Activated naive CD8-positive, alpha-beta T cell (primary cell): ENCODE measurements around the gene MYEF2.

Experiments used
- H3K27ac Mint-ChIP-seq: one replicate; pipeline ENCODE4 v1.8.0; 2021; ENCODE audit warnings: mixed read lengths
- H3K27me3 Mint-ChIP-seq: one replicate; pipeline ENCODE4 v1.8.0; 2021; ENCODE audit warnings: mixed read lengths
- H3K36me3 Mint-ChIP-seq: one replicate; pipeline ENCODE4 v1.8.0; 2021; ENCODE audit warnings: mixed read lengths
- H3K4me1 Mint-ChIP-seq: one replicate; pipeline ENCODE4 v1.8.0; 2021; ENCODE audit warnings: low read depth, mixed read lengths
- H3K4me3 Mint-ChIP-seq: one replicate; pipeline ENCODE4 v1.8.0; 2021; ENCODE audit warnings: mild to moderate bottlenecking, mixed read lengths
- H3K9me3 Mint-ChIP-seq: one replicate; pipeline ENCODE4 v1.8.0; 2021; ENCODE audit warnings: low read depth, mixed read lengths

Gene MYEF2, protein sequence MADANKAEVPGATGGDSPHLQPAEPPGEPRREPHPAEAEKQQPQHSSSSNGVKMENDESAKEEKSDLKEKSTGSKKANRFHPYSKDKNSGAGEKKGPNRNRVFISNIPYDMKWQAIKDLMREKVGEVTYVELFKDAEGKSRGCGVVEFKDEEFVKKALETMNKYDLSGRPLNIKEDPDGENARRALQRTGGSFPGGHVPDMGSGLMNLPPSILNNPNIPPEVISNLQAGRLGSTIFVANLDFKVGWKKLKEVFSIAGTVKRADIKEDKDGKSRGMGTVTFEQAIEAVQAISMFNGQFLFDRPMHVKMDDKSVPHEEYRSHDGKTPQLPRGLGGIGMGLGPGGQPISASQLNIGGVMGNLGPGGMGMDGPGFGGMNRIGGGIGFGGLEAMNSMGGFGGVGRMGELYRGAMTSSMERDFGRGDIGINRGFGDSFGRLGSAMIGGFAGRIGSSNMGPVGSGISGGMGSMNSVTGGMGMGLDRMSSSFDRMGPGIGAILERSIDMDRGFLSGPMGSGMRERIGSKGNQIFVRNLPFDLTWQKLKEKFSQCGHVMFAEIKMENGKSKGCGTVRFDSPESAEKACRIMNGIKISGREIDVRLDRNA

DNA sequence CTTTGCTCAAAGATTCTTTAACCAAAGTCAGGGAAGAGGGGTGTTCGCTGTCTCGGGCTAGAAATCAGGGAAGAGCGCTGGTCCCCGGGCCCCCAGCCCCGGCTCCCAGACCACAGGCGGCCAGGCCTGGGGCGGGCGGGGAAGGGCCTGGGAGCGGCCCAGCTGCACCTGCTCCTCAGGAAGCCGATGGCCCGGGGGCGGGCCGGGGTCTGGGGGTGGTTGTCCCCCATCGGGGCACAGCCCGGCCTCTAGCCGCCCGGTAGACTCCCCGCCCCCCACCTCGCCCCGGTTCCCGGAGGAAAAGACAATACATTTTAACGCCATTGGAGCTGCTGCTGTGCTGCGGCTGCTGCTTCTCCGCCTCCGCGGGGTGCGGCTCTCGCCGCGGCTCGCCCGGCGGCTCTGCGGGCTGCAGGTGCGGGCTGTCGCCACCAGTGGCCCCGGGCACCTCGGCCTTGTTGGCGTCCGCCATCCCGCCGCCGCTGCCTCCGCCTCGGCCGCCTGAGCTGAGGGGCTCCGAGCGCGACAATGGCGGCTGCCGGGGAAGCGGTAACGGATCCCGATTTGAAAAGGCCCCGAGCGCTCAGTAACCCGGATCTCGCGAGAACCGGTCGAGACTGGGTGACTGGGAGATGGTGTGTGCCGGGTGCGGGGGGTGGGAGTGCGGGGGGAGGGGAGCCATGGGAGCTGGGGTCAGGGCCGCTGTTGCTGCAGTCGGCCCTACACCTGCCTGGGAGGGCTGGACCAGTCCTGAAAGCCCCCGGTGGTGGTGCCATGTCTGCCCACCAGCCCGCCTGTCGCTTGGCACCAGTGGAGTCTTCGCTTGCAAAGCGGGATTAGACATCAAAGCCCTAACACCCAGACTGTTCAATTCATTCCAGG lies at the start of gene MYEF2:
Gene MYEF2 (minus strand): TSS at position 530 of the 882 bp plus-strand sequence. CDS start 58 bp downstream, at position 472.
- Mint-ChIP-seq H3K9me3 (no peaks in the 10 kb centered on the region), H3K4me1 (peaks cover 24% of the 10 kb centered on the region), H3K36me3 (peaks cover 3% of the 10 kb centered on the region), H3K27ac (peak within 1 kb of the TSS; percentile 86), H3K4me3 (peak within 1 kb of the TSS; percentile 88), H3K27me3 (peaks cover 4% of the 10 kb centered on the region)

DNA sequence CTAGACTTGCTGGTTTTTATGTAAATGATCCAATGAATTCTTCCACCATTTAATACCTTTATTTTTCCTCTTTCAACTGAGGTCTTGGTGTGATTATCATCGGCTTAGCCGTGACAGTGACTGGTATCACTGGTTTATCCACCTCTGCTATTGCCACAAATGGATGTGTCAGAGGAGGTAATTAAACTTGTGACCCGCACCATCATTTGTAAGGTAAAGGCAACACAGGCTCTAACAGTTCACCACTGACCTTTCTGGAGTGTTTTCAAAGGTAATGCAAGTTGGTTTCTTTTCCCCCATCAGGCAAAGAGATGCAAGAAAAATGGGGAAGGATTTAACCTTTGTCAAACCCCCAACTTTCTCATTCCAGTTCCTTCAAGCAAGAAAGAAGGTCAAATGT lies 47.7 kb upstream of the MYEF2 start:
- Mint-ChIP-seq H3K36me3 (no peaks in the 10 kb centered on the region), H3K9me3 (no peaks in the 10 kb centered on the region), H3K4me3 (no peak overlapping the region)

DNA sequence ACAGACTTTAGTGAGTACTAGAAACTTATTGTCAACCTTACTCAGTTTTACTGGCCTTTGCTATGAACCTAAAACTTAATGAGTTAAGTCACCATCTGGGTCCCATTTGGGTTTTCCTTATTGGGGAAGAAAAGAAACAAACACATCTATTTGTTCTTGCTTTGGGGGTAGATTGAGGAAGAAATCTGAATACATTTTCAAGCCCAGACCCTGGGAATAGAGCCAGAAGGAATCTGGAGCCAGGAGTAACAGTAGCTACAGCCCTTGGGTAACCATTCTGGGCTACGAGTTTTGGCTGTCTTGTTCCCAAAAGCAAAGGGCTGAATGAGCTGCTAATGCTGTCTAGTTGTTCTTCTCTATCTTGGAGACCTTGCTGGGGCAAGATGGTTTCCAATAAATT lies 44.5 kb upstream of the MYEF2 start:
- no peak overlapping the region for H3K27ac Mint-ChIP-seq
- peaks cover 9% of the 10 kb centered on the region for H3K27me3 Mint-ChIP-seq
- H3K9me3 Mint-ChIP-seq, result no peaks in the 10 kb centered on the region
- H3K4me1 Mint-ChIP-seq, result no peaks in the 10 kb centered on the region
- no peak overlapping the region for H3K4me3 Mint-ChIP-seq
- no peaks in the 10 kb centered on the region for H3K36me3 Mint-ChIP-seq

More for the DNA sequence above, 47.7 kb upstream of the MYEF2 start:
- no peak overlapping the region for H3K27ac Mint-ChIP-seq
- peaks cover 3% of the 10 kb centered on the region for H3K27me3 Mint-ChIP-seq
- H3K4me1 Mint-ChIP-seq, result no peaks in the 10 kb centered on the region

DNA sequence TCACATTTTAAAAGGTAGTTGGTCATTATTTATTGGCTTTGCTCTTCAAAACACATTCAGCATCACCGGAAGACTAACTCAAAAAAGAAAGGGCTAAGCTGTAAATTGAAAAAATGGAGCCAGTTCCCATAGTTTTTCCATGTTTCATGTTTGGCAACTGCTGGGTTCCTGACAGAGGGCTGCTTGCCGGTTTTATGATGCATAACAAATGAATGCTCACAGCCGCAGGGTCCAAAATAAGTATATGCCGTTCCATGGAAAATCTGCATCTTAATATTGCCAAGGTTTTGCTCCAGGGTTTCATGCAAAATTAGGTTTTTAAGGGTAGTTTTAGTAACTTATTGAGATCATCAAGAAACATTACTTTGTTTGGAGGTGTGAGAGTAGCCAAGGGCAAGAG lies 43.8 kb upstream of the MYEF2 start:
- Mint-ChIP-seq H3K4me1 (no peaks in the 10 kb centered on the region), H3K4me3 (no peak overlapping the region), H3K36me3 (no peaks in the 10 kb centered on the region), H3K9me3 (no peaks in the 10 kb centered on the region), H3K27me3 (peaks cover 9% of the 10 kb centered on the region), H3K27ac (no peak overlapping the region)

DNA sequence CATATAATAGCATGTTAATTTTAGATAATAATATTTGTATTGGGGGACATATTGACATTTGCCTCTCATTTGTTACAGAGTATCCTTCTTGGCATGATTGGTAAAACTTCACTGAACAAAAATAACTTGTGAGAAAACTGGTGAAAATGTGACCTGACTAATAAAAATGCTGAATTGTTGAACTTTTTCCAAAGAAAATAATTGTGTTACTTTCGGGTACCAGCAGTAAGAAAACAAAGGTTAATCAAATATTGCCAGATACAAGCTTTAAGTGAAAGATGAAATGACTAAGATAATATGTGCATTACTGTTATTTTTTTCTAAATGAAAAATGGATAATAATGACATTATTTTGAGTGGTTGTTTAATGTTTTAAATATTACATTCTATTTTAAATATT lies 43.2 kb upstream of the MYEF2 start:
- Mint-ChIP-seq H3K27ac (no peak overlapping the region), H3K4me3 (no peak overlapping the region)

DNA sequence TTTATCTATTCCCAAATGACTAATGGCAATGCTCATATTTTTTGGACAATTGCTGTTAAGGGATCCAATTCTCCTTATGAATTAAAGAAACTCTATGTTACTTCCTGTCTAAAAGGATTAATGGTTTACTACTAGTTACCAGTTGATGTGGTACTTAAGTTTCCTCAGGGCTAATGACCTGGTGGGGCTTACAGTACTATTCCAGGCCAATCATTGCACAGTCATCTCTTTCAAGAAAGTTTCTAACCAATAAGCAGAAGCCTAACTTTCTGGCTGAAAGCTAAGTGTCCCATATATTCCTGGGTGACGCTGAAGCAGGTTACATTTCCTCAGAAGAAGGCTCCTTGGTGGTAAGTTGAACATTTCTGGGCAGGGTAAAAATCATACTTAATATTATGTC lies 27.9 kb upstream of the MYEF2 start, which contains the start of gene SLC12A1:
Gene SLC12A1 (plus strand): TSS at position 322 of the 400 bp plus-strand sequence. CDS start 1,418 bp downstream, outside the sequence.
- H3K4me1 Mint-ChIP-seq, result no peaks in the 10 kb centered on the region
- peaks cover 8% of the 10 kb centered on the region for H3K27me3 Mint-ChIP-seq
- no peaks in the 10 kb centered on the region for H3K9me3 Mint-ChIP-seq
- H3K36me3 Mint-ChIP-seq, result no peaks in the 10 kb centered on the region
- no peak within 1 kb of the TSS for H3K4me3 Mint-ChIP-seq
- no peak within 1 kb of the TSS for H3K27ac Mint-ChIP-seq

More for the DNA sequence above, 43.2 kb upstream of the MYEF2 start:
- Mint-ChIP-seq H3K36me3 (no peaks in the 10 kb centered on the region), H3K9me3 (no peaks in the 10 kb centered on the region), H3K4me1 (no peaks in the 10 kb centered on the region), H3K27me3 (peaks cover 10% of the 10 kb centered on the region)

DNA sequence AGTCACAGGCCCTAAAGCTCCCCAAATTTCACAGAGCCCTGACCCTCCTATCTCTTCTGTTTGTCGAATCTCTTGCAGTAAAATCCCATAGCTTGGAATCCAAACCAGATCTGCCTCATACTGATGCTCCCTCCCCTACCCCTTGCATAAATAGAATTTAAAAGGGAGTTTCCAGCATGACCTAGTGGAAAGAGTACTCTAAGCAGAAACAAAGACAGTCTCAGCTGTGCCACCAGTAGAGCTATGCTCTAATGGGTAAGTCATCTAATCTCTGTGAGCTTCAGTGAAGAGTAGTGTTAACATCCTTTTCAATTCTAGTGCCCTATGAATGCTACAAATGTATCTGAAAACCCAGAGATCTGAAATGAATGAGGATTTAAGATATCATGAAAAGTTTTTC lies 24.0 kb upstream of the MYEF2 start:
- H3K9me3 Mint-ChIP-seq, result no peaks in the 10 kb centered on the region
- no peak overlapping the region for H3K27ac Mint-ChIP-seq
- peaks cover 13% of the 10 kb centered on the region for H3K27me3 Mint-ChIP-seq
- no peaks in the 10 kb centered on the region for H3K4me1 Mint-ChIP-seq
- H3K36me3 Mint-ChIP-seq, result no peaks in the 10 kb centered on the region
- H3K4me3 Mint-ChIP-seq, result no peak overlapping the region

DNA sequence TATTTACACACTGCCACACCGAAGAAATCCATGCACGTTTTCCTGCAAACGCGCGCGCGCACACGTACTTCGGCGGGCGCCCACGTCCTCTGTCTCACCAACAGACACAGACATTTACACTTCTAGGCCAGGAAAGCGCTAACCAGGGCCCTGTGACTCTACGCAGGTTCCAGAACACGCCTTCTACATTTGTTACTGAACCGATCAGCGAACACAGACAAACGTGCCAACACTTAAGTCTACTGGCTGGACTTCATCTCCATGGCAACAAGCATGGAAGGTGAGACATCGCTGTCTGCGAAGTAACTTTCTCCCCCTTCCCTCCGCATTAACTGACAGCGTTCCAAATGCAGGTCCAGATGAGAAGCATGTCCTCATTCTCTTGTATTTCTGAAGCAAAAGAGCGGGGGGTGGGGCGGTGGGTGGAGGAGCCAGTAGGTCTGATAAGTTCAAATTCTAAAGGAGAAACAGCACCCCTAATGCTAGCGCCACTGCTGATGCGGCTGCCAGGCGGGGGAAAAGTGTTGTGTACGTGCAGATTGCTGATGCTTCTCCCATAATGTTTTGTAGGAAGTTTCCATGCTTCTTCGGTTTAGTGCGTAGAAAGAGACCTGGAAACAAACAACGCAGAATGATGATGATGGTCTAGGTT lies 13.6 kb upstream of the MYEF2 start, which contains the start of gene CTXN2:
Gene CTXN2 (plus strand): TSS at position 92 of the 652 bp plus-strand sequence. CDS start 9,636 bp downstream, outside the sequence.
- Mint-ChIP-seq H3K9me3 (peaks cover 7% of the 10 kb centered on the region), H3K27ac (no peak within 1 kb of the TSS), H3K36me3 (no peaks in the 10 kb centered on the region), H3K4me3 (peak within 1 kb of the TSS; percentile 48), H3K27me3 (peaks cover 37% of the 10 kb centered on the region), H3K4me1 (peaks cover 8% of the 10 kb centered on the region)

DNA sequence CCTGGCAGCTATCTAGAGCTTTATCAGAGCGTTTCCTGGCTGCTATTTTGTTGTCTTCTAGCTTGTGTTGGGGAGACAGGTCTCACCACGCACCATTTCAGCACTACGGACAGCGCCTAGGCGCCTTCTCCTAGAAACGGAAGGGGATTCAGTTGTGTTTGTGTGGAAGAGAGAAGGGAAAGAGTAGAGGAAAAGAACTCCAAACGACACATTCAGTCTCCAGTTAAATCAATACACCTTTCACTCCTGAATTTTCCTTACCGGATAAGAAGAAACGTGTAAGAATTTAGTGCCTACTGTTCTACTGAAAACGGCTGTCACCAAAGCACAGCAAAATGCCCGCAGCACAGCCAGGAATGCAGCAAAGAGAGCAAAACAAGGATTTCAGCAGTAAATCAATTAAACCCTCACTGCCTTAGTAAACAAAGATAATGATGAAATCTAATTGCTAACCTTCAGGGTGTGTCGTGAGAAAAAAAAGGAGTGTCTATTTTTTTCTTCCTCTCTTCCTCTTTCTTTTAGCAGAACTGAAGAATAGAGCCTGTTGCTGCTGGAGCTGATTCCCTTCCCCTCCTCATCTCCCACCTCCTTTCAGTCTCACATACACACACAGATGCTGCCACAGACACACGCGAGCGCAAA lies 13.0 kb upstream of the MYEF2 start:
- Mint-ChIP-seq H3K27ac (no peak overlapping the region), H3K4me1 (peaks cover 8% of the 10 kb centered on the region), H3K36me3 (no peaks in the 10 kb centered on the region), H3K4me3 (peak overlapping the region; percentile 48), H3K27me3 (peaks cover 33% of the 10 kb centered on the region), H3K9me3 (peaks cover 7% of the 10 kb centered on the region)

DNA sequence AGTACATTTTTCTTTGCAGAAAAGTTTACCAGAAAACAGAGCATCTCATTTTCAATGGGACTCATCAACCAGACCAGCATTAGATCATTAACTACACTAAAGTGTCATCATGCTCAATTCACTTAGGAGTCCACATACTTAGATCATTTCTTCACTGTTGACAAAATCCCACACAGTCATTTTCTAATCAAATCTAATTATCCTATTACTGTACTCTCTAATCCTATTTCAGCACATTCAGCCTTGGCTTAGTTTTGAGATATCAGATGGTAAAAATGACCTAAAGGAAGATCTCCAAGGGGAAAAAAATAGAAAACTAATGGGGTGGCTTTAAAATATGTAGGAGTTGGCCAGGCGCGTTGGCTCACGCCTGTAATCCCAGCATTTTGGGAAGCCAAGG lies 8.2 kb upstream of the MYEF2 start:
- no peak overlapping the region for H3K27ac Mint-ChIP-seq
- no peak overlapping the region for H3K4me3 Mint-ChIP-seq
- H3K4me1 Mint-ChIP-seq, result peaks cover 5% of the 10 kb centered on the region
- peaks cover under 1% of the 10 kb centered on the region for H3K9me3 Mint-ChIP-seq
- H3K27me3 Mint-ChIP-seq, result peaks cover 24% of the 10 kb centered on the region
- no peaks in the 10 kb centered on the region for H3K36me3 Mint-ChIP-seq

DNA sequence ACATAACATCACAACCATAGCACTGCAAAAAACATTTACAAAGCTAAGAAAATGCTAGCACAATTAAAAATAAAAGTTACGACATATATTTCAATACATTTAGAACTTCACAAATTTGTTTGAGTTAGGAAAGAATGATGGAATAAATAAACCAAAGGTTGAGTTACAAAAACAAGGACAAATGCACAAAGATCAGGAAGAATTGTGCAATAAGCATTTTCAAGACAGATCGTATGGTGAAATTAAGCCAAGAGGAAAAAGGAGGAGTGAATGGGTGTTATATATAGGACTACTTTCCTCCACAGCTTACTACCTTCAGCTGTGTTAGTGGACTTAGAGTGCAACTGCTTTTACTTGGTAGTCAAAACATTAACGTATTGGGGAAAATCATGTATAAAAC lies 7.4 kb upstream of the MYEF2 start:
- Mint-ChIP-seq H3K4me1 (no peaks in the 10 kb centered on the region), H3K27ac (no peak overlapping the region), H3K4me3 (no peak overlapping the region), H3K27me3 (peaks cover 21% of the 10 kb centered on the region), H3K9me3 (no peaks in the 10 kb centered on the region), H3K36me3 (no peaks in the 10 kb centered on the region)

DNA sequence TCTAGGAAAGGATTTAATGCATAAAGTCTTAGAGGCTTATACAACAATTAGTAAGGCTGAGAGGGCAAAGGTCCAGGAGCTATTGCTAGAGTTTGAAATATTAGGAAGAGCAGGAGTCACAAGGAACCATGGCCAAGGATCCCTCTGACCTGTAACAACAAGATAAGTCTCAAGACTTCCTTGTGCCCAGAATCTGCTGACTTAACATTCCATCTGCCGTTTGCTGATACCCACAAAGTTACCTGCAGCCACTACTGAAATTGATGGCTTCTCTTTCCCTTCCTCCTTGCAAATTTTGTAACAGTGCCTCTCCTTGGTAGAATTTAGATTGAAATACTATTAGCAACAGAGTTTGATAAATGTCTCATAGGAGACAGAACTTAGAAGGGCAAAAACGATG lies 4.7 kb upstream of the MYEF2 start:
- Mint-ChIP-seq H3K27me3 (peaks cover 12% of the 10 kb centered on the region), H3K4me1 (peaks cover 4% of the 10 kb centered on the region), H3K36me3 (no peaks in the 10 kb centered on the region), H3K9me3 (no peaks in the 10 kb centered on the region), H3K4me3 (no peak overlapping the region), H3K27ac (no peak overlapping the region)

DNA sequence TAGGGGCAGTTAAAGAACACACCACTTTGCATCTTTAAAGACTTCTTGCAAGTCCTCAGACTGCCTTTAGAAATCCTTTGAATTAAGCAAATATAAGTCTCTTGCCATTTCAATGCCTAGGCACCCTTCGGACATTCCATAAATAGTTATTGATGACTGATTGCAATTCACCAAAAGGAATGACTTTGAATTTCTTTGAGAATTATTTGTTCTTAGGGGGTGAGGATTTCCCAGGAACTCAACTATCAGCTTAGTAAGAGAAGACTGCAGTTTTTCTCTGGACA lies 495 bp upstream of the MYEF2 start:
- peak overlapping the region; percentile 72 for H3K4me3 Mint-ChIP-seq
- peaks cover 24% of the 10 kb centered on the region for H3K4me1 Mint-ChIP-seq
- H3K9me3 Mint-ChIP-seq, result no peaks in the 10 kb centered on the region
- H3K36me3 Mint-ChIP-seq, result peaks cover 3% of the 10 kb centered on the region
- peaks cover 4% of the 10 kb centered on the region for H3K27me3 Mint-ChIP-seq
- no peak overlapping the region for H3K27ac Mint-ChIP-seq

DNA sequence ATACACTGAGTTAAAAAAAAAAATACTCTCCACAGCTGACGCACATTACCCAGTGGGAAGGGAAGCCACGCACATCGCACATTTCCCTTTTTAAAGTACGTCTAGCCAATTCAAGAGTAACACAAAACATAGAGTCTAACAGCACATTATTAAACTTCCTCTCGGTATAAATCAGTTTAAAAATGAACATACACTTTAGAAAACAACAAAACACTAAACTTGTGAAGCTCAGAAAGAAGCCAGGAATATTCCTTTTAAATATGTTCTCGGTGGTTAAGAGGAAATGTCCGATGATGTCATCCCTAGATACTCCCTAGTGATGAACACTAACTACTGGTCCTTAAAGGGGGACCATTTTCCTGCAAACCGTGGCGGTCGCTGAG lies 721 bp downstream of the MYEF2 start:
- Mint-ChIP-seq H3K9me3 (peaks cover under 1% of the 10 kb centered on the region), H3K36me3 (peaks cover 3% of the 10 kb centered on the region), H3K27ac (peak overlapping the region; percentile 86), H3K4me3 (peak overlapping the region; percentile 88), H3K27me3 (peaks cover 4% of the 10 kb centered on the region), H3K4me1 (peaks cover 24% of the 10 kb centered on the region)
